Neural cell (in vitro differentiated cells): ENCODE results near the gene JOSD1.

ENCODE experiments used
- POLR2AphosphoS5 ChIP-seq: IDR thresholded peaks from 2 replicates; pipeline ENCODE4 v1.6.1; 2012
- RAD21 ChIP-seq: fragments of 450-650 bp; conservative IDR thresholded peaks from 2 replicates; pipeline ENCODE4 v1.6.1; 2014; ENCODE audit warnings: antibody characterized with exemption, mild to moderate bottlenecking, moderate library complexity
- SMC3 ChIP-seq: fragments of 450-650 bp; conservative IDR thresholded peaks from 2 replicates; pipeline ENCODE4 v1.6.1; 2014; ENCODE audit warnings: antibody characterized with exemption, mild to moderate bottlenecking, moderate library complexity; ENCODE audit not compliant: poor library complexity
- TAF1 ChIP-seq: IDR thresholded peaks from 2 replicates; pipeline ENCODE4 v1.6.1; 2012; ENCODE audit warnings: low read depth
- TF ChIP-seq, protein P1 (sequence below): fragments of 450-650 bp; IDR thresholded peaks from 2 replicates; pipeline ENCODE4 v1.5.1; 2014; ENCODE audit warnings: antibody characterized with exemption, mild to moderate bottlenecking, moderate library complexity; ENCODE audit not compliant: poor library complexity, severe bottlenecking

DNA sequence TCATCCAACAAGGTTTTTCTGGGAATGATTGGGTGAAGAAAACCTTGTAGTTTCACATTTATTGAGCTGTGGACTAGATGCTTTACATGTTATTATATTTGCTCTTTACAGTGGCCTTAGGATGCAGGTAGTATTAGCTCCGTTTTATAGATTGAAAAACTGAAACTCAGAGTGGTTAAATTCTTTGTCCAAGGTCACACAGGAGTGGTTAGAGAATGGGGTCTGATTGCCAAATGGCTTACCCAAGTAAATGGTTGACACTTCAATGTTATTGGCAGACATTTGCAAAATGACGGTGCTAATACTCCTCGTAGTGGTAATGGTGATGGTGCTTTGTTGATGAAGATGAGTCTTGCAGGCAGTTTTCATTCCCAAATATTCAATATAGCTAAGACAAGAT is 7.2 kb upstream of the JOSD1 start:
- no peak for TF ChIP-seq POLR2AphosphoS5
- TF ChIP-seq, protein P1, sequence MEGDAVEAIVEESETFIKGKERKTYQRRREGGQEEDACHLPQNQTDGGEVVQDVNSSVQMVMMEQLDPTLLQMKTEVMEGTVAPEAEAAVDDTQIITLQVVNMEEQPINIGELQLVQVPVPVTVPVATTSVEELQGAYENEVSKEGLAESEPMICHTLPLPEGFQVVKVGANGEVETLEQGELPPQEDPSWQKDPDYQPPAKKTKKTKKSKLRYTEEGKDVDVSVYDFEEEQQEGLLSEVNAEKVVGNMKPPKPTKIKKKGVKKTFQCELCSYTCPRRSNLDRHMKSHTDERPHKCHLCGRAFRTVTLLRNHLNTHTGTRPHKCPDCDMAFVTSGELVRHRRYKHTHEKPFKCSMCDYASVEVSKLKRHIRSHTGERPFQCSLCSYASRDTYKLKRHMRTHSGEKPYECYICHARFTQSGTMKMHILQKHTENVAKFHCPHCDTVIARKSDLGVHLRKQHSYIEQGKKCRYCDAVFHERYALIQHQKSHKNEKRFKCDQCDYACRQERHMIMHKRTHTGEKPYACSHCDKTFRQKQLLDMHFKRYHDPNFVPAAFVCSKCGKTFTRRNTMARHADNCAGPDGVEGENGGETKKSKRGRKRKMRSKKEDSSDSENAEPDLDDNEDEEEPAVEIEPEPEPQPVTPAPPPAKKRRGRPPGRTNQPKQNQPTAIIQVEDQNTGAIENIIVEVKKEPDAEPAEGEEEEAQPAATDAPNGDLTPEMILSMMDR: no peak
- TF ChIP-seq RAD21: no peak
- no peak for TF ChIP-seq TAF1
- TF ChIP-seq SMC3: no peak
